Stimulated activated CD4-positive, alpha-beta T cell treated with anti-CD3 and anti-CD28 coated beads, Interleukin-4, amount 100 ng/mL, for 24 hours (primary cell): ENCODE data around the gene ZNF280D.
"Not testable (repeated sequence)": the region's sequence is repeated elsewhere in the genome, so short reads cannot be mapped to it uniquely, and the experiment has no call there.

Experiments
- DNase-seq: peaks from one replicate; pipeline ENCODE4 v3.0.0-alpha.2; 2020

Gene ZNF280D

DNA sequence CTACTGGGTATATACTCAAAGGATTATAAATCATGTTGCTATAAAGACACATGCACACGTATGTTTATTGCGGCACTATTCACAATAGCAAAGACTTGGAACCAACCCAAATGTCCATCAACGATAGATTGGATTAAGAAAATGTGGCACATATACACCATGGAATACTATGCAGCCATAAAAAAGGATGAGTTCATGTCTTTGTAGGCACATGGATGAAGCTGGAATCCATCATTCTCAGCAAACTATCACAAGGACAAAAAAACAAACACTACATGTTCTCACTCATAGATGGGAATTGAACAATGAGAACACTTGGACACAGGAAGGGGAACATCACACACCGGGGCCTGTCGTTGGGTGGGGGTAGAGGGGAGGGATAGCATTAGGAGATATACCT lies 23.8 kb downstream of the ZNF280D start:
- not testable (repeated sequence) for DNase-seq

DNA sequence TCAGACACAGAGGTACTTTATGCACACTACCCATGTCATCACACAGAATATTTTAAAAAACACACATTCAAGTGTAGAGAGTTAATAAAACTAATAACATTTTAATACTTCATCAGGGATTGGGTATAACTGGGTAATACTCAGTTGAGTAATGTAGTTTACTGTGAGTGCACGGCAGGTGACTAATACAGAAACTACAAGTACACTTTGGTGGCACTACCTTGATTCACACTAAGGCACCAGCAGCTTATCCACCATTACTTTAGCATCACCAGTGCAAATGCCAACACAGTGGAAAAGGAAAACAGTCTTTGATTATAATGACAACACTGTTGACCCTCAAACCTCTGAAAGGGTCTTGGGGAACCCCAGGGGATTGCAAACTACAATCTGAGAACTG lies 33.6 kb downstream of the ZNF280D start:
- DNase-seq: no peak

DNA sequence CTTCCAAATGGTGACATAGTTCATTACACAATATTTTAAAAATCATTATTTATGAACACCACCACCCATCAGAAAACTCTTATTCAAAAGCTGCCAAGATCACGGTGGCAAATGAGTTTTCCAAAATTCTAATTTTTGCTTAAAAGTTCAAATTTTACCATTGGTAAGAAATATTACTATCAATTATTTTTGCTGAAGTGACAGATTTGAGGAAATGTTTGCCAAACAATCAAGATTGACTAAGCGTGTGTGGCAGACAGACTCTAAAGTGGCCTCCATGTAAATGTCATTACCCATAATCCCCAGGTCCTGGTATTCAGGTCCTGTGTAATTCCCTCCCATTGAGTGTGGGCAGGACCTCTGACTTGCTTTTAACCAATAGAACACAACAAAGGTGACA lies 35.0 kb downstream of the ZNF280D start:
- DNase-seq: no peak

DNA sequence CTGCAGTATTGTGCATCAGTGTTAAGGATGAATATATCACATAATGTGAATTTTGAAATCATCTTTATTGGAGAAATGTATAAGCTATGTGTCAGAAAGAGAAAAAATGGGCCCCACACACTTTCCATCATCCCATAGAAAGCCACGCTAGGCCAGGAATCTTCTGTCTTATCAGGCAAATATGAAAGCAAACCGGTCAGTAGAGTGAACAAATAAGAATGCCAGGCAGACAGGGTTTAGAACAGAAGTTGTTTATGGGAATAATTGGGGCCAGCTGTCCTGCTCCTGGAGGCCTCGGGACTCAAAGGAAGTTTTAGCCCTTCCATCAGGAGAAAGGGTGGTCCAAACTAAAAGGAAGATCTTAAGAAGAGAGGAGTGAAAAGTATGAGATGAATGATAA lies 39.5 kb downstream of the ZNF280D start:
- no peak for DNase-seq

DNA sequence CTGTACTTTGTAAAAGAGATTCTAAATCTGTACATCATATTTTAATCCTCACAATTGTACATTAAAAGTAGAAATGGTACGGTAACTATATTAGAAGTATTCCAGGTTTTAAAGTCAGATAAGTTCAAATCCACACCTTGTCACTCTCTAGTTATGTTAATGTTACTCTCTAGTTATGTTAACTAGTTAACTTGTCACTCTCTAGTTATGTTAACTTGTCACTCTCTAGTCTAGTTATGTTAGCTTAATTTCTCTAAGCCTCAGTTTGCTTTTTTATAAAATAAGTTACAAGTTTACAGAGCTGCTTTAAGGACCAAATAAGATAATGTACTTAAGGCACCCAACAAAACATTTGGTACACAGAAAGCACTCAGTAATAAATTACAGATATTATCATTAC lies 42.6 kb downstream of the ZNF280D start:
- DNase-seq: no peak

DNA sequence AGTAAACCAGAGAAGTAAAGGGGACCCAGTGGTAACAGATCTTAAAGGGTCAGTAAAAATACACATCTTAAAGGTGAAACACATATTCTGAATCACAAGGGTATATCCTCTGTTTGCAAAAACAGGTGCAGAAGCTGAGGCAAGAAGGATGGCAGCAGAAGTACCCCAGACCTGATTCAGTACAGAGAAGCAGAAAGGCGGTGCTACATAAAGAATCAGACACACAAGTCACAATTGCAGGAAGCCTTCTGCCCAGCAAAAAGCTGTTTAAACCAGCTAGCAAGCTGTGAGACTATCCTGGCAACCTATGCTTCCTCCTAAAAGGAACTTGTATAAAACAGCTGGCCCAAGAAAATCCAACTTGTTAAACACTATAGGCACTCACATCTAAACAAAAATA lies 49.4 kb downstream of the ZNF280D start:
- no peak for DNase-seq

DNA sequence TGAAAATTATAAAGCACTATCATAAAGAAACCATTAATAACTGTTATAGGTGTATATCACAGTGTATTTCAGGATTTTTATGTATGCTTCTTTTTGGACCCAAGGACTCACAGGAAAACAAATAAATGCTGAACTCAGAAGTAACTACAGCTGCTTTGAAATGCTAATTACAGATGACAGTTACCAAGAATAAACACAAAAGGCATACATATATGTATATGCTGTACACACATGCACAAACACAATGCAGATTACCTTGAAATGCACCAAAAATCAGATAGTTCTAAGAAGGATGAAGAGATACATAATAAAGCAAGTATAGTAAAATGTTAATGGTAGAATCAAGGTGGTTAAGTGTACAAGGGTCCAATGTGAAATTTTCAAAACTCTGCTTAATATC lies 52.2 kb downstream of the ZNF280D start:
- DNase-seq: no peak

DNA sequence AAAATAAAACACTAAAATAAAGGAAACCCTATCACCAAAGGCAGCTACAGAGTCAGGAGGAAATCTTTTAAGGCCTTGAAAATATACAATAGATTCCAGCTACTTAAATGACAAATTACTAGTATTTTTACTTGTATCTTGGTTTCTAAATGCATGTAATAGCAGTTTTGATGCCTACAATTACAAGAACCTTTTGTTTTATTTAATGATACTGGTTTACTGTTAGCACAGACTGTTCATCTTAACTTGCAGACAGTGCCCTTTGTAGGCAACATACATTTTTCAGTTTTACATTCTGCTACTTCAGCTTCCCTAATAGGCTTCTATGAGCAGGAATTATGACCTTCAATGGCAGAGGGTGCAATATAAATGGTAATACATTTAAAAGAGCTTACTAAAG lies 54.1 kb downstream of the ZNF280D start:
- no peak for DNase-seq

DNA sequence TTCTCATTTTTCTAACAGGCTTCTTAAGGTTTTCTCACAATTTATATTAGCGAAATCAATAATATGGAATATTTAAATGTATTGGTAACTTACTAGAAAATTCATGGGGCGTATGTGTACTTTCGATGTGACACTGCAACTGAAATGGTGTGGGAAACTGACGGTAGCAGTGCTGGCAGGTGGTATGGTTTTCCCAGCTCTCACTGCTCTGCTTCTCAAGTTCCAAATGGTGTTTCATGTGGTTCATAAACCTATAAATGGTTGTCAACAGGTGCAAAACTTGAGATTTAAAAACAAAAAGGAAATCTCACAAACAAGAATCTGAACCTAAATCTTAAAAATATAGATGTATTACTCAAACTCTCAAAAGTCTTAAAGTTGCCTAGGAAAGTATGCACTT lies 54.7 kb downstream of the ZNF280D start:
- no peak for DNase-seq

DNA sequence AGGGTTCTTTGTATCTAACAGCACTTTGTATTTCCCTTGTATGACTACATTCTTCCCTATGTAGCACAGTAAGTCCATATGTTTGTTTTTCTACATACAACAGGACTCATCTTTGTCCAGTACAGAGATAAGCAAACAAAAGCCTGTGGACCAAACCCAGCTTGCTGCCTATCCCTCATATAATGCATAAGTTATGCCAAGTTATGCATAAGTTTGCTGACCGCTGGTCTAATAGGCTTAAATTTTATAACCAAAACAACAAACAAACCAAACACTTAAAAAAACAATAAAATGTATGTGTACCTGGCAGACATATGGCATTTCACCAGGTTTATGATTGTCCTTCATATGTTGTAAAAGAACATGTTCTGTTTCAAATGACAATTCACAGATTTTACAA lies 56.0 kb downstream of the ZNF280D start:
- no peak for DNase-seq

DNA sequence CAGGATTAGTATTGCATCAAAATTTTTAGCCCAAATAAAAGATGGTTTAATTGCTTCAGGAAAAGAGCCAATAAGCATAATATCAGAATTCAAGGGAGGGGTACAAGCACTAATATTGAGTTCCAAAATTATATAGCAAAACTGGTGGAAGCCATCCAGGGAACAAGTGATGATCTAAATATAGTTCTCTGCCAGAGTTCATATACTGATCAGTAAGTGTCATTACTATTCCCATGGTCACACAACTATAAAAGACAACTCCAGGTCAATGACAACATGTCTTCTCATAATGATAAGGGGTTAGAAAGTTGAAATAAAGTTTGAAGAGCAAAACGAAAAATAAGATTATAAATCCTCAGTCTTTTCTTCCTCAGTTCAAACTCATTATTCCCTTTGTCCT lies 57.4 kb downstream of the ZNF280D start:
- DNase-seq: no peak

DNA sequence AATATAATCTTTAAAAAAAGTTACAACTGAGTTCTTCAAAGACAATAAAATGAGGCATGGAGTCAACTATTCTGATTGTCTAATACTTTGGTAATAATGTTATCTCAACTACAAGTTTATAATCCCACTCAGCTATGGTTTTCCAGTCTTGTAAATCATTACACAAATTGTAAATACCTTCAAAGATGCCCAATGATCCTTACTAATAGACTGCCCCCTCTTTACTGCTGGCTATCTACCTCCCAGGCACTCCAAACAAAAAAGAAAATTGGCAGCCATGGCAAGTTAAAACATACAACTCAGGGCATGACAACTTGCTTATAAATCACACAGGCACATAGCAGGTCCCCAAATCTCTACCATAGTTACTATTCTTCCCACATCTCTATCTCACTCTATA lies 58.5 kb downstream of the ZNF280D start:
- no peak for DNase-seq

DNA sequence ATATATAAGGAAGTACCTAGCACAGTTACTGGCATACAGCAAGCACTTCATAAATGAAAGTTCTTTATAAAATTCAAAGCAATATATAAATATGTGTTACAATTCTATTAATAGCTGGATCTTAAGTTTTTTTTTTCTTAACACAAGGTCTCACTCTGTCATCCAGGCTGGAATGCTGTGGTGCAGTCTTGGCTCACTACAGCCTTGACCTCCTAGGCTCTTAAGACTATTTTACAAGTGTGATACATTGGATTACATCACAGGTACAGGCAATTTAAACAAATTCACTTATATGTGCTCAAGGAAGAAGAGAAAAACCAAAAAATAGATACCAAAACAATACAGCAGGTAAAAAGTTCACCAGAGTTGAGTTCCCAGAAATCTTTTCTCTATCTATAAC lies 60.6 kb downstream of the ZNF280D start:
- DNase-seq: no peak

DNA sequence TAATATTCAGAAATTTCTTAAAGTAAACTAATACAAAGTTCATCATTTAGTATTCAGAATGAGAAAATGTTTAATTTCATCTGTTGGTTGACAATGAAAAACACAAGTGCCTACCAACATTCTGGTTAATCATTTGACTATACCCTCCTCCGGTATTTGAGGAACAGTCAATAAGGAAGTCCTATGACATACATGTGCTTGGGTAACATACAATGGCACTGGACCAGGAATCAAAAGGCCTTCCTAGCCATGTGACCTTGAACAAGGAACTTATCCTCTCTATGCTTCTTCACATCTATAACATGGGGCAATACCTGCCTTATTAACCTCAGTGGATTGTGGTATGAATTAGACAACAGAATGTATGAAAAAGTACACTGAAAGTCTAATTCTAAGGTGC lies 65.8 kb downstream of the ZNF280D start:
- no peak for DNase-seq

DNA sequence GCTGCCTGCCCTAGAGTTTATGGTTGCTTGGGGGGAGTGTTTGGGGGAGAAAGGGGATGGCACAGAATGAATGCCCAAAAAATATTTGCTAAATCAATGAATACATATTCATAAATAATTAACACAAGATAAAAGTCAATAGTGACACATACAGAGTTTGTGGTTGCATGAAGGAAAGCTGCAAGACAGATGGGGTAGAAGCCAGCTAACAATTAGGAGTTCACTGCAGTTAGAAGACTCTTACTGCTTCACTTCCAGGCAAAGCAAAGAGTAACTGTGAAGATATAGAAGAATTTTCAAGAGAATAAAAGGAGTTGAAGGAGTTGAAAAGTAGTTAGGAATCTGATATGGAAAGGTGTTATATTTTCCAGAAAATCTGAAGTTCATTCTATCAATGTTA lies 72.4 kb downstream of the ZNF280D start:
- DNase-seq: no peak

DNA sequence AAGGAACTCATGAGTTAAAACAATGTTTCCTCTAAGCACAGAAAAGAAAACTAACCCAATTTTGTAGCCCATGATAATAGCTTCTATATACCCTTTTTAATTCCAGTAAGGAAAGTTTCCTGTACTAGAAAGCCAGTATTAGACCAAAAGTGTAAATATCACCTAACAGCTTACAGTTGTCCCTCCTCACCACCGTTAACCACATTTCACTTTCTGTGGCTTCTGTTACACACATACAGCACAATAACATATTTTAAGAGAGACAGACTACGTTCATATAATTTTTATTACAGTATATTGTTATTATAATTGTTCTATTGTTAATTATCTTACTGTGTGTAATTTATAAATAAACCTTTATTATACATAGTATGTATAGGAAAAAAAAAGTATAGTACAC lies 74.1 kb downstream of the ZNF280D start:
- DNase-seq: no peak

DNA sequence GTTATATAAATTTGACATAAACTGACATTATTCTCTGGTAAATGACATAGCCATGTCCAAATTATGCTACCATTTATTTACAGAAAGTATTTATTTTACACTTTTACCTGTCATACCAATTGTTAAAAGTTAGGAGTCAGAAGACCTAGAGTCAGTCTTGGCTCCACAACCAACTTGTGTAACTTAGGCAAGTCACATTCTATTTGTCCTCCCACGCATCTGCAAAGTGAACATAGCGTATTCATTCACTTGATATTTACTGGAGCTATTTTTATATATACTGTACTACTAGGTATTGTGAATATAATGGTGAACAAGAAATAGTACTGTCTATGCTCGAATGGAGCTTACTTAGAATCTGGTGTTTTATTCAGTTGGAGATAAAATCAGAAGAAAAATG lies 78.7 kb downstream of the ZNF280D start:
- no peak for DNase-seq

DNA sequence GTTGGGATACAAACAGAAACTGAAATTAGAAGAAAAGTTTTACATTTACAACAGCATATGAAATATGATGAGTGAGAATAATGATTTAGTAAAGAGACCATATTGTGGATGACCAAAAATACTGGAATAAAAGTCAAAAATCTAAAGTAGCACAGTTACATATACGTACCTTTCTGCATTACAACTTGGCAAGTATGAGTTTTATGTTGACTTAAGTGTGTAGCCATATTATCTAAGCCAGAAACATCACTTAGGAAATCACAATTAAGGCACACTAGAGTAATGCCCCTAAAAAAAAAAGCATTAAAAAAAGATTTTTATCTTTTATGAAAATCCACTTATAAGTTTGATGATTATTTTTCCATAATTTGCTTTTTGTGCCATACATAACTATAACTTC lies 79.1 kb downstream of the ZNF280D start:
- DNase-seq: no peak

DNA sequence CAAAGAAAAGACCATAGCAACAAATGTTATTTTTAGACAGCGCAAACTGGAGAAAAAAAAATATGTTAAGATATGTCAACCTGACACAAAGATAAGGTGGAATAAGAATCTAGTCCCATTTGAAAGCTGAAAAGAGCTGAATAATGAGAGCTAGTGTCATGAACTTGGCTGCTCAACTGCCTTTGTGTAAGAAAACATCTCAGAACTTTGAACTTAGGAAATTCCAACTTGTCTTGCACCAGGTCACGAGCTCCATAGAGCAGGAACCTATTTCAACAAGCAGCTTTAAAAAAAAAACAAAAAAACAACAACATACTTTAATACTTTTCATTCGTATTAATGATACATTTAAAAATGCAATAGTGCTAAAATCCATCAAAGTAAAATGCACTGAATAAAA lies 79.5 kb downstream of the ZNF280D start:
- no peak for DNase-seq

DNA sequence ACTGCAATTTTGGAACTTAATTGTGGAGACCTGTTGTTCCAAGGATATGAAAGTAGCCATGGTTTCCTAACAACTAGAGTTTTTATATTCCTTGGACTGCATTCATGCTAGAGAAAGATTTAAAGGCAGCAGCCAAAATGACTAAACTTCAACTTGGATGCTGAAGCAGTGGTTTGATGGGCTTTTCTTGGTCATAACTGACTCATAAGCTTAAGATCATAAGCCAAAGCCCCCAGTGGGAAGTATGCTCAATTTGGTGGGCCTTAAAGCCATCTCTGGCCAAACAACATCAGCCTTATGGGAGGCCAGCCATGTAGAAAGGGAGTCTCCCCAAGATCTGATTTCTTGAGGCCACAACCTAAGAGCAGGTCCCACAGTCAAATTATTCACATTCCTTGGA lies 80.2 kb downstream of the ZNF280D start:
- no peak for DNase-seq

DNA sequence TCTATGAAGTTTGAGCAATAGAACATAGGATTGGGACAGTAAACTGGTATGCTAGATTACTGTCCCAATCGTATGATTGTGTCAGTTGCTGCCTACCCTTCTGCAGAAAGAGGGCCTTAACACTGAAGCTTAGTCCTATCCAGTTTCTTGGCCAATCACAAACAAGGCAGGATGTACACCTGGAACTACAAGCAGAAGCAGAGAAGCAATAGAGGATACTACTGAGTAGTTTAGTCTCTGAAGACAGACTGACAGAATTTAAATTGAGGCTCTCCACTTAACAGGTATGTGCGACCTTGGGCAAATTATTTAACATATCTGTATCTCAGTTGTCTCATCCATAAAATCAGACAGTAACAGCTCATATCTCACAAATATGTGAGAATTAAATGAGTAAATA lies 85.0 kb downstream of the ZNF280D start:
- no peak for DNase-seq

DNA sequence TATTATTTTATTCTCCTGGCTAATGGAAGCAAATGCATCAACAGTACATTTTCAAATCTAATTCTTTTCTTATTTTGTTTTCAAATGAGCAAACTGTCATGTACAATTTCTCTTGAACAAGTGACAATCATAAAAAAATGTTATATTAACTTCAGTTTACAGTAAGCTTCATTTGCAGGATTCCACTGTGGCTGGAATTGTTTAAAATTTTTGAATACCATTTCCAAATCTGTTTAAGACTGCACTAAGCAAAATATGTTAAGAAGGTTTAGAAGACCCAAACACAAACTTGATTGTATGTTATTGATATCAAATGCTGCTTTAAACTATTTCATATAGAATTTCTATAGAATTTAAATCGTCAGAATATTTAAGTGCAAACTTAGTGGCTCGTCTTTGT lies 92.8 kb downstream of the ZNF280D start:
- no peak for DNase-seq

DNA sequence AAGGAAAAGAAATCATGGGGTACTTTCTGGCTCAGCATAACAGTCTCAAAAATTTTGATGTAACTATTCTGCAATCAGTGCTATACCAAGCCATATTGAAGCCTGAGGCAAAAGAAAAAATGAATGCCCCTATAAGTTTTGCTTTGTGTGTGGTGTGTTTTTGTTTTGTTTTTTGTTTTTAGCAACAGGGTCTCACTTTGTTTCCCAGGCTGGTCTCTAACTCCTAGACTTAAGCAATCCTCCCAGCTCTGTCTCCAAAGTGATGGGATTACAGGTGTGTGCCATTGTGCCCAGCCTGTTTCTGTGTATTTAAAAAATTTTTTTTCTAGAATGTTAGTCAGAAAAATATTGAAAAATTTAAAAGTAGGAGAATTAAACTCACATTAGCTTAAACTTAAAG lies 93.2 kb downstream of the ZNF280D start:
- DNase-seq: no peak

DNA sequence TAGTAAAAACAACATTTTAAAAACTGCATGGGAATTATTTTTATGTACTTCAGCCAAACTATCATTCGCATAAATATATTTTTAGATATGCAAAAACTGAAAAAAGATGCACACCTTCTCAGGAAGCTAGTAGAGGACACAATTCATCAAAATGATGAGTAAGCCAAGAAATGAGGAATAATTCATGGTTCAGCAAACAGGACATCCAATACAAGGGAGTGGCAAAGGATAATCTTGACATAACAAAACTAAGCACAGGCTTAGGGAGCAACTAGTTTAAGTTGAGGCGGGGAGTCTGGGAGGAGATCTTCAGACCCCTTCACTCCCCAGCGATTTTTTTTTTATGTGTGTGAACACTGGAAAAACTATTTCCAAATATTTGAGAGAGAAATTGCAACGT lies 93.7 kb downstream of the ZNF280D start:
- DNase-seq: no peak

DNA sequence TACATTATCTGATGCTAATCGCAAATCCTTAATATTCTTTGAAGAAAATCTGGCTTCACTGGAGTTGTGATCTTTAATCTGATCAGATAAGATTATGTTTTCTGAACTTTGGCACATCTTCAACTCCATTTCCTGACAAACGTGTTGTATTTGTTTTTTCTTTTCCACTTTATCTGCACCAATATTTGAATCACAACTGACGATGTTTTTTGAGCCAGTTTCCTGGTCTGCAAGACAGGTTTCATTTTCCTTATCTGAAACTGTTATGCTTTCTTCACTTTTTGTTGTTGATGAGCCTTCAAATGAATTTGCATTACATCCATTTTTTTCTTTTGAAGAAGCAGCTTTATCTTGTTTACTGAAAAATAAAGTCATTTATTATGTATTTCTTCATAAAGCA lies 101.5 kb downstream of the ZNF280D start:
- DNase-seq: no peak

DNA sequence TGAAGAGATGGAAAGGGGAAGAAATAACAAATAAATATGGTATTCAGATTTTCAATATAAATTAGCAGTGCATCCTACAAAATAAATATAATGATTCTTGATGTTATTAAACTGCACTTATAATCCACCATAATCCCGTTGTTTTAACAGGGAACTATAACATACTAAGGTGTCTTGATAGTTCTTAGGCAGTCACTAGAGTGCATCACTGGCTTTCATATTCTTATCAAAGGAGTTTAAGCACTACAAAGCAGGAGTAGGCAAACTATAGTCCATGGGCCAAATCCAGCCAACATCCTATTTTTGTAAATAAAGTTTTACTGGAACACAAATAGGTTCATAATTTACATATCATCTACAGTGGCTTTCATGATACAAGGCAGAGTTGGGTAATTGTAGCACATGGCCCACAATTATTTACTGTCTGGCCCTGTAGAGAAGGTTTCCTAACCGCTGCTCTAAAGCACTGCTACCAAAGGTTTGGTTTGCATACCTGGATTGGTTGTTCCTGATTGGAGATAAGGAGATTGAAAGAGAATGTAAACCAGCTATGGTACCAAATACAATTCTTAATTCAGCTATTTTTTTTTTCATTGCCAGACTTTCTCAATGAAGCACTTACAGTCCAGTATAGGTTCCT lies 104.3 kb downstream of the ZNF280D start:
- DNase-seq: no peak
